AG04449 (cell line): ENCODE results near the gene IDH2.

ENCODE experiments used
- CTCF ChIA-PET: fragments of 350-600 bp; formaldehyde crosslinking; extraction: SDS; loops from one replicate; lab custom pipeline; 2021; ENCODE audit warnings: antibody characterized with exemption; lab: Yijun Ruan, JAX
- POLR2A ChIA-PET: fragments of 400-600, 350-600 bp; formaldehyde crosslinking; extraction: SDS; loops from one replicate; lab custom pipeline; 2020; ENCODE audit warnings: antibody characterized with exemption, inconsistent platforms; lab: Yijun Ruan, JAX
- DNase-seq: peaks from one replicate; pipeline ENCODE4 v3.0.0-alpha.2; 2010; ENCODE audit warnings: low read depth, low spot score
- H3K4me3 ChIP-seq: 2 replicates; pipeline ENCODE4 v1.5.1; 2011; ENCODE audit warnings: low read depth, mild to moderate bottlenecking, control low read depth, low read length
- TF ChIP-seq, protein P1 (sequence below): IDR thresholded peaks from one replicate; pipeline ENCODE4 v1.5.1; 2011; ENCODE audit warnings: mild to moderate bottlenecking, moderate library complexity, low read length, control low read depth, inconsistent platforms; ENCODE audit not compliant: insufficient read depth; ENCODE audit errors: missing control alignments

IDH2 gene

GRCh38 chr15:90040618-90041017, 61.6 kb downstream of the IDH2 start:
- DNase-seq: no peak
- ChIA-PET POLR2A (no interaction called here), CTCF (no interaction called here)
- no peak overlapping the region for H3K4me3 ChIP-seq
- TF ChIP-seq, protein P1, sequence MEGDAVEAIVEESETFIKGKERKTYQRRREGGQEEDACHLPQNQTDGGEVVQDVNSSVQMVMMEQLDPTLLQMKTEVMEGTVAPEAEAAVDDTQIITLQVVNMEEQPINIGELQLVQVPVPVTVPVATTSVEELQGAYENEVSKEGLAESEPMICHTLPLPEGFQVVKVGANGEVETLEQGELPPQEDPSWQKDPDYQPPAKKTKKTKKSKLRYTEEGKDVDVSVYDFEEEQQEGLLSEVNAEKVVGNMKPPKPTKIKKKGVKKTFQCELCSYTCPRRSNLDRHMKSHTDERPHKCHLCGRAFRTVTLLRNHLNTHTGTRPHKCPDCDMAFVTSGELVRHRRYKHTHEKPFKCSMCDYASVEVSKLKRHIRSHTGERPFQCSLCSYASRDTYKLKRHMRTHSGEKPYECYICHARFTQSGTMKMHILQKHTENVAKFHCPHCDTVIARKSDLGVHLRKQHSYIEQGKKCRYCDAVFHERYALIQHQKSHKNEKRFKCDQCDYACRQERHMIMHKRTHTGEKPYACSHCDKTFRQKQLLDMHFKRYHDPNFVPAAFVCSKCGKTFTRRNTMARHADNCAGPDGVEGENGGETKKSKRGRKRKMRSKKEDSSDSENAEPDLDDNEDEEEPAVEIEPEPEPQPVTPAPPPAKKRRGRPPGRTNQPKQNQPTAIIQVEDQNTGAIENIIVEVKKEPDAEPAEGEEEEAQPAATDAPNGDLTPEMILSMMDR: no peak

DNA sequence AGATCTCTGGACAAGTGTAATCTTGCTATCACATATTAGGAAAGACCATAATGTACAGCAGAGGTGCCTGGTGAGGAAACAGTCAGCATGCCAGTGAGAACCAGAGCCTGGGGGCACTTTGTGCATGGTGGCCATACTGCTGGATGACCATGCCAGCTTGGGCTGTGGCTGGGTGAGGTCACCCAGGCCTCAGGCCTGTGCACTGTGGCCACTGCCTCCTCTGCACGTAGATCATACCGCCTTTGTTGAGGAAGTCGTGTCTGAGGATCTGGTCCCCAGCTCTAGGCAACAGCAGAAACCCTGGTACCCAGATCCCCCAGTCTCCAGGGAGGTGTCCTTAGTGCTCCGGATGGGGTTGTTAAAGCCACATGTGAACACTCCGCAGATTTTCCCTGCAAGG, 62.3 kb downstream of the IDH2 start:
- POLR2A ChIA-PET: no interaction called here

DNA sequence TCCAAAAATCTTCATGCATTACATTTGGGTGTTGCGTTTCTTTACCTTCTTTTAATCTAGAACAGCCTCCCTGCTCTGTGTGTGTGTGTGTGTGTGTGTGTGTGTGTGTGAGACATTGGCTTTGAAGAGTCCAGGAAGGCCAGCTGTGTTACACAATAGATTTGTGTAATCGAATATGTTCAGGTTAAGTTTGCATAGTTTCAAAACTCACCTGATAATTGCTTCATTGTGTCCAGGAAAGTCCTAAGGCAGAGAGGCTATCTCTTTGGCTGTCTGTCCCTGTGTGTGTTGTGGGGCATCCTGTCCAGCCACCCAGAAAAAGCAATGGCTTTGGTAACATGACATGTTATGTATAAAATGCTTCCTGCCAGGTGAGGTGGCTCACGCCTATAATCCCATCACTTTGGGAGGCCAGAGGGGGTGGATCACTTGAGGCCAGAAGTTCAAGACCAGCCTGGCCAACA, 63.6 kb downstream of the IDH2 start:
- ChIA-PET POLR2A (no interaction called here), CTCF (no interaction called here)
- TF ChIP-seq, protein P1: no peak
- DNase-seq: no peak
- no peak overlapping the region for H3K4me3 ChIP-seq

More for the DNA sequence above, 62.3 kb downstream of the IDH2 start:
- H3K4me3 ChIP-seq: no peak overlapping the region
- DNase-seq: no peak
- TF ChIP-seq, protein P1: no peak
- CTCF ChIA-PET: no interaction called here

DNA sequence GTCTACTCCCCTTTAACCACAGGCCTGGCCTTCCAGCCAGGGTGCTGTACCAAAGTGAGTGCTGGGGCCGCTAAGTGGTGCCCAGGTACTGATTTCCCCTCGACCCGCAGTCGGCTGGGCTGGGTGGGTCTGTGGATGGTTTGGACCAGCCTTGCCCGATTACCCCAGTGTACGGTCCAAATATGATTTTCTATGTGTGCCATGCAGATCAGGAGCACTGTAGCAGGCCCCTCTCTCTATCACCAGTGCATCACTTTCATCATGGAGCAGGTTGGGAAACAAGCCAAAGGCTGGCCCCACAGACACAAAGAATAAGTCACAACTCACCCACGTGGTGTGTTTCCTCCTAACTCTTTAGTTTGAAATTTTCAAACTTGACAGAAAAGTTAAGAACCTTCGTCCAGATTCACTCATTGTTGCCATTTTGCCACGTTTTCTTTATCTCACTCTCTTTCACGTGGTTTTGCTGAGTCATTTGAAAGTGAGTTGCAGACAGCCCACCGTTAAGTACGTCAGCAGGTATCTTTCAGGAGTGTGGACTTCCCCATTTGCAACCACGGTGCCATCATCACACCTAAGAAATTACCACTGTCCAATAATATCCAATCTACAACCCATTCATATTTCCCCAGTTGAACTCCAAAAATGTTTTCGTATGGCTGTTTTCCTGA, 64.2 kb downstream of the IDH2 start:
- no peak for DNase-seq
- POLR2A ChIA-PET: no interaction called here
- CTCF ChIA-PET: interaction anchor here (1.2 kb wide), 1 partner anchor 32 kb away, joined by 3 read pairs; no protein-coding TSS in a partner anchor
- no peak overlapping the region for H3K4me3 ChIP-seq
- TF ChIP-seq, protein P1: no peak

DNA sequence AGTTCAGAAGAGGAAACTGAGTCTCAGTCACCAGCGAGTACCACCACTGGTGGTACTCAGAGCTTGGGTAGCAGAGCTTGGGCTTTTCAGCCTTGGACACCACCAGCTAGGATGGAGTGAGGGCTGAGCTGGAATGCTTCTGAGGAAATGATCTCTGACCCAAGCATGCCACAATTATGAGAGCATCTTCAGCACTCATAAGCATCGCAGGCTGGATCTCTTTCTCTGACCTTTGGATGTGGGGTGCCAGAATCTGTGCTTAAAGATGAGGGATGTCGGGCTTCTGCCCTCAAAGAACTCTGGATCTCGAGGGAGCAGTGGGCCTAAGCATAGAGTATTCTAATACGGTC, 64.8 kb downstream of the IDH2 start:
- no peak overlapping the region for H3K4me3 ChIP-seq
- ChIA-PET CTCF (interaction anchor here (1.2 kb wide), 1 partner anchor 33 kb away, joined by 3 read pairs; no protein-coding TSS in a partner anchor), POLR2A (no interaction called here)
- no peak for DNase-seq
- TF ChIP-seq, protein P1: no peak

DNA sequence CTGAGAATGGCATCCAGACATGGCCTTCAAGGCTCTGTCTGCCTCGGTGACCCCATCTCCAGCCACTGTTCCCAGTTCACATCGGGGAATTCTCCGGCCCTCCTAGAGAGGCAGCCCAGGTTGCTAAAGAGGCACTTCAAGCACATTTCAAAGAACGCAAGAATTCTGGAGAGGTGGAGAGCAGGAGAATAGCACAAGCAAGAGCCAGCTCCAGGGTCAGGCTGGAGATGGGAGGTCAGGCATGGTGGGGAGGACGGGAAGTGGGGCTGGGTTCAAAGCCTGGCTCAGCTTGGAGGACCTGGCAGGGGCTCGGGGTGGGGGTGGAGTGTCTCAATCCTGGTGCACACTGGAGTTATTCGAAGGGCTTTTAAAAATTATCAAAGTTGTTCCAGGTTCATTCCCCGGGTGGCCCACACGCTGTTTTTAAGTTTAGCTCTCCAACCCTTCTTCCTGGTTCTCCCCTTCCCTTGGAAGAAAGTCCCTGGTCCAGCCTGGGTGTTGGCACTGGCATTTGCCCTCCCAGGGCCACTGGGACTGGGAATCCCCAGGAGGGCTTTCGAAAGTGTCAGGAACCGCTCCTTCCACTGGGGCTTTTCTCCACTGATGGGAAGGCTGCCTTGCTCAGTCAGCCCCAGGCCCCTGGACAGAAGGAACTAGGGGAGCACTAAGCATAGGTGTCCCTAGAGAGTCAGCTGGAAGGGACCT, 65.3 kb downstream of the IDH2 start:
- TF ChIP-seq, protein P1: no peak
- no peak for DNase-seq
- POLR2A ChIA-PET: no interaction called here
- CTCF ChIA-PET: interaction anchor here (1.0 to 3.8 kb wide), 3 partner anchors 33 to 162 kb away, joined by 3 to 16 read pairs (median 3); no protein-coding TSS in a partner anchor
- H3K4me3 ChIP-seq: no peak overlapping the region
